ENCODE data around the gene SLC41A3. TPM values are rescaled to one million over a fixed set of nuclear protein-coding genes. Genes with fewer than 3 reads are reported as not detected.
"Not testable (repeated sequence)": the region's sequence is repeated elsewhere in the genome, so short reads cannot be mapped to it uniquely, and the experiment has no call there.

Gene SLC41A3
- polyA plus RNA-seq, 3 donors = 77.3 to 81.3 (median 78.5) TPM

DNA sequence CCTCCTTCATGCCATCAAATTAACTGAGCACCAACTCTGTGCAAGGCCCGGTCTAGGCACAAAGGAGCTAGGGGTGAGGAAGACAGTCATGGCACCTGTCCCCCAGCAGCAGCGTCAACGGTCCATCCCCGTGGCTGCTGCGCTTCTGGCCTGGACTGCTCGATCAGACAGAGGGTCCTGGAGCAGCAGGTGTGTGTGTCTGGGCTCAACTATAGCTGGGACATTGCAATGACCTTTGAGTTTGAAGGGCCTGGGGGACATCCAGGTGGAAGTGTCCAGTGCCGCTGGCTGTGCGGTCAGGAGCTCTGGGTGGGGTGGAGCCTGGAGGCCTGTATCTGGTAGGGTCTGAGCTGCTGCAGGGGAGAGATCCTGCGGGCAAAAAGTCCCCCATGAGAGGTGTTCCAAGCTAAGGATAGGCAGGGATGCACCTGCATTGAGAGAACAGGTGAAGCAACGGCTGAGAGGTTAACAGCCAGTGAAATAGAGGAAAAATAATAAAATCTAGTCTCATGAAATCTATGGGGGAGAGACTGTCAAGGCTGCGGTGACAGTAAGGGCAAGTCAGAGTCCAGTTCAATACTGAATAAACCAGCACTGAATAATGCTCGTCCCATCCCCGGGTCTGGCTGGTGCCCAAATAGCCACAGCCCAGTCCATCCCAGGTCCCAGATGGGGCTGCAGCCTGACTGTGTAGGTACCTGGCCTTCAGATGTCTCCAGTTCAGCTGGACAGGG lies 25.4 kb upstream of the SLC41A3 start:
- DNase-seq = no peak

DNA sequence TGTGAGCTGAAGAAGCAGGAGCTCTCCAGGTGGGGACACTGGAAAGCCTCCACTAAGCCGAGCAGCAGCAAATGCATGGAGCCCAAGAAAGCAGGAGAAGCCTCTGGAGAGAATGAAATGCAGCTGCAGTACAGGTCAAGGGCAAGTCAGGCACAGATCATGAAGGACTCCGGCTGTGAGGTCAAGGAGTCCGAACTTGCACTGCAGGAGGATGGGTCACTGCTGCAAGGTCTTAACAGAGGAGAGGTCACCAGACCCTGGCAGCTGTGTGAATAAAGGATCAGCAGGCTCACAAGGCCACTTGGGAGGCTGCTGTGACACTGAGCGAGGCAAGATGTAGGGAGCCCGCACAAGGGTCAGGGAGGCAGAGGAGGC lies 24.7 kb upstream of the SLC41A3 start:
- no peak for DNase-seq

DNA sequence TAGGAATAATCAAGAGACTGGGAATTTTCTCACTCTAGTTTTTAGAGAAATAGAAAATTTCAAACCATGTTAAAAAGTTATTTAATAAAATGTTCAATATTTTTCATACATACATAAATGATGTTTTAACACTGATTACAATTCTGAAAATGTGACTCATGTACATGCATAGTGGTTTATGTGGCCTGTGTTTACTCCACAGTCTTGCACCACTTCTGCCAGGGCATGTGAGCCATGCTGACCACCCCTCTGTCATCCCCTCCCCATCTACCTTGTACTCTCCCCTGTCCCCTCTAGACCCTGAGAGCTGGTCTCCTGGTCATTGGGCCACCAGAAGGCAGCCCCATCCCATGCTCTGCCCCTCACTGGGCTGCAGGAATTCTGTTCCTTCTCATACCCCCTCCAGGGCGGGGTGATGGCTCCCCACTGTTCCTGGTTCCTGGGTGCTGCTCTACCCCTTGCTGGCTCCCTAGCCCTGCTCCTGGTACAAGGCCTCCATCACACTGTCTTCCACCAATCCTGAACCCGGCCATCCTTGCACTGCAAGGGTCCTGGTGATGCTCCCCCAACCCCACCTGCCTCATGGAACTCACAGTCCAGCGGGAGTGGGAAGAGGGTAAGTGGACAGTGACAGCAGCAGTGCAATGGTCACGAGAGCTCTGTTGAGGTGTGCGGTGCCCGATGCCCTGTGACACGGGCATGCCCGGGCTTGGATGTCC lies 24.2 kb upstream of the SLC41A3 start:
- DNase-seq = no peak

DNA sequence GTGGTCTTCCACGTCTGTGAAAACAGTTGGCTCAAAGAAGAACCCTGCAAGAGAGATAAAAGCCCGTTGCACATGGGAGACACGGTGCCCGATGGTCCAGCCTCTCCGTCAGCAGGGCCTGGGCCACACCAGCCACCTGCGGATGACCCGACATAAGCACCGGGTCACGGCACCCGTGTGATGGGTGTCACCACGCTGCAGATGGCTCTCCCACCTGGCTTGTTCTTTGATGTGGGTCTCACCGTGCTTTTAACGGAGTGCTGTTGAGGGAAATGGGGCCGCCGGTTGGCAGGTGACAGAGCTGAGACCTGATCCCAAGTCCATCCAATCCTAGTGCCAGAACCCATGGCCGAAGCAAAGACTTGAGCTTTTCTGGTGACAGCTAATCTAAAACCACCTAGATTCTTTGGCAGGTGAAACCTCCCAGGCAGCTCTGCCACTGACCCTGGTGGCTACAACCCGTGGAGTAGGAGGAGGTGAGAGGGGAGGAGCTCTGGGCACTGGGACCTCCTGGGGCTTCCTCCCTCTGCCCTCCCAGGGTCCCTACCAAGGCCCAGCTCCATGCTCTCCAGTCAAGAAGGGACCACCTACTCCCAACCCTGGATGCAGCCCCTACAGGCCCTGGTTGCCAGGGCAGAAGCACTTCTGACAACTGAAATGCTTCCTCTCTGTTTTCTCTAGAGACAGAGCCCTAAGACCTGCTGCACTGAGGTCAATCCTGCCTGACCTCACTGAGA lies 23.4 kb upstream of the SLC41A3 start:
- no peak for DNase-seq

- no peak for DNase-seq
Measured at GRCh38 chr3:126106336-126107202, 22.6 kb upstream of the SLC41A3 start.

GRCh38 chr3:126105691-126106187 lies 21.8 kb upstream of the SLC41A3 start:
- DNase-seq = no peak

DNA sequence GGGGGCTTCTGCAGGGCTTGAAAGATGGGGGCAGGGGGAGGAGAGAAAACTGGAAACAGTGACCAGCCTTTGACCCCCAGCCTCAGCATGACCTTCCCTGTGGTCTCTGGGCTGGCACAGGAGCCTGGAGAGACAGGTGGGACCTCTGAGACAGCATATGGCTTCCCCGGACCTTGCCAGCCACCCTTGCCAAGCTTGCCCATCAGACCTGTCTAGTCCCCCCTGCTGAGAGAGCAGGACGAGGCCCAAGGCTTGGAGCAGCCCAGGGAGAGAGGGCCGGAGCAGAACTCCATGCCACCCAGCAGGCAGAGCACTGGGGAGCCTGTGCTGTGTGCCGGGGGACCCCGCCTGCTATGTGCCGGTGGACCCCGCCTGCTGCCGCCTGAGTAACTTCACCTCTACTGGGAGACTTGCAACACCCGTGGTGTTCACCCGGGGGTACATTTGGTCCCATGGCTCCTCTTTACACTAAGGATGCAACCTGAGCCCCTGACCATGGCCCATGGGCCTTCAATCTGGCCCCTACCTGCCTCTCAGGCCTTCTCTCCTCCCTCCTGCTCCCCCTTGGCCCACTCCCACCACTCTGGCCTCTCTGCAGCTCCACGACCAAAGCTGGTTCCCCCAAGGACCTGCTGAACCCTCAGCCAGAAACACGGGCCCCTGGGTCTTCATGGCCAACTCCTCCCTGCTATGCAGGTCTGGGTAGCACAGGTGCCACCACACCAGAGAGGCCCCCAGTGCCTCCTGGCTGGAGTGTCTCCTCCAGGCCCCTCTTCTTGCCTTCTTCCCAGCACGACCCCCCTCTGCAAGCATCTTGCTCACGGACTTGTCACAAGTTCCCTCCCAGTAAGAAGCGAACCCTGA lies 21.1 kb upstream of the SLC41A3 start:
- no peak for DNase-seq

- no peak for DNase-seq
Measured at GRCh38 chr3:126104028-126104635, 20.2 kb upstream of the SLC41A3 start.

GRCh38 chr3:126103121-126104027 lies 19.4 kb upstream of the SLC41A3 start:
- no peak for DNase-seq

DNA sequence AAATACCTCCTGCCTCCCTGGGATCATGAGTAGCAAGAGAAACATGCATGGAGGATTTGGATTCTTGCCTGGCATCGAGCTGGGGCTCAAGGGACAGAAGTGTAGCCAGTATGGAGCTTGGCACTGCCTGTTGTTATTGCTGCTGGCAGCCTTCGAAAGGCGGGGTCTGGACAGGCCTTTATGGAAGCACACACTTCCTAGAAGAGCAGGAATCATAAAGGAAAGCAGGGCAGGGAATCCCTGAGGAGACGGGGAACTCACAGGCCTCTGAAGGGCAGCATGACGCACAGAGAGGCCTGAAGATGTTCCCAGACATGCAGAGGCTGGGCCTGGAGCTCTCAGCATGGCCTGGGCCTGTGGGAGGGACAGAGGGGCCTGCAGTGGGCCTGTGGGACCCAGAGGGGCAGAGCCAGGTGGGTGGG lies 18.6 kb upstream of the SLC41A3 start:
- DNase-seq = no peak

DNA sequence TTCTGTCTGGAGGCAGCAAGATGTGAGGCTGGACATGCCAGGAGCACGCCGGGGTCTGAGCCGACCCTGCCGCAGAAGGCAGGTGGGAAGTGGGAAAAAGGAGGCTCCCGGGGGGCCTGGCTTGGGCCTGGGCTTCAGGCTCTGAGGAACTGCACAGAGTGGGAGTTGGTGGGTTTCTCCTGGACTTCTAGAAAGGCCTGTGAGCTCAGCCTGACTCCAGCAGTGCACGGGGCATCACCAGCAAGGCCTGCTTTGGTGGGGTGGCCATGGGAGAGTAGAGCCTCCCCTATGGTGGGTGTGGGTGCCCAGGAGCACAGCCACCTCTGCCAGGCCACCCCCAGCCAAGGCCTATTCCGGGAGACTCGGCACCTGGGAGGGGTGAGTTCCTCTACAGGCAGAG lies 18.1 kb upstream of the SLC41A3 start:
- no peak for DNase-seq

DNA sequence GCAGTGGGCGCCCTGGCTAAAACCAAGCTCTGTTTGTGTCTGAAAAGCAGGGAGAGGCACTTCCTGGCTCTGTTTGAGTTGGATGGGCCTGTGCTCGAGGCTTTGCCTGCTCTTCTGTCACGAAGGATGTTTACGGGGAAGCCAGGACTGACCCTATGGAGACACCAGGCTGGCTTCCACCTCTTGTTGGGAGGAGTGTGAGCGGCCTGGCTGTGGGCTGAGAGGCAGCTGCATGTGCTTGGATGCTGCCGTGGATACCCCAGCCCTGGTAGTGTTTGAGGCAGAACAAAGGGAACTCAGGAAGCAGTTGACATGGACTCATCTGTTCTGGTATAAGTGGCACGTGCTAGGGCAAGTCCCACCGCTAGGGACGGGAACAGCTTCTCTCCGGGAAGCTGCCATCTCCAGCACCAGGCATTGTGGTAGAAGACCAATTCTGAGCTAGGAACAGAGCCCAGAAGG lies 17.6 kb upstream of the SLC41A3 start:
- no peak for DNase-seq

GRCh38 chr3:126100634-126101301 lies 16.8 kb upstream of the SLC41A3 start:
- DNase-seq = no peak

- no peak for DNase-seq
Measured at GRCh38 chr3:126100269-126100633, 16.3 kb upstream of the SLC41A3 start.

GRCh38 chr3:126098391-126098858 lies 14.5 kb upstream of the SLC41A3 start:
- DNase-seq = no peak

- DNase-seq = no peak
Measured at GRCh38 chr3:126097801-126098200, 13.9 kb upstream of the SLC41A3 start.

- DNase-seq = not testable (repeated sequence)
Measured at GRCh38 chr3:126096274-126096673, 12.3 kb upstream of the SLC41A3 start.

DNA sequence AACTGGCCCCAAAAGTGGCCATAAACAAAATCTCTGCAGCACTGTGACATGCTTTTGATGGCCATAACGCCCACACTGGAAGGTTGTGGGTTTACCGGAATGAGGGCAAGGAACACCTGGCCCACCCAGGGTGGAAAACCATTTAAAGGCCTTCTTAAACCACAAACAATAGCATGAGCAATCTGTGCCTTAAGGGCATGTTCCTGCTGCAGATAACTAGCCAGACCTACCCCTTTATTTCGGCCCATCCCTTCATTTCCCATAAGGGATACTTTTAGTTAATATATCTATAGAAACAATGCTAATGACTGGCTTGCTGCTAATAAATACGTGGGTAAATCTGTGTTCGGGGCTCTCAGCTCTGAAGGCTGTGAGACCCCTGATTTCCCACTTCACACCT lies 8.2 kb upstream of the SLC41A3 start:
- not testable (repeated sequence) for DNase-seq

All from renal pelvis (tissue), 4 donors.